Esophagus squamous epithelium (tissue), 5 donors: ENCODE measurements around the gene SPATA33. TPM values are rescaled to one million over a fixed set of nuclear protein-coding genes. Genes with fewer than 3 reads are reported as not detected.

Experiments used
- DNase-seq: peaks from one replicate; lab custom pipeline; 2025; lab: John Stamatoyannopoulos, UW
- H3K27ac ChIP-seq, 4 donors: fragments of 200-600 bp; sonication (generic); one replicate each; pipeline ENCODE4 v1.5.1; 2016 to 2019; ENCODE audit warnings: mild to moderate bottlenecking in 1 of 4
- H3K27me3 ChIP-seq, 4 donors: fragments of 200-600 bp; sonication (generic); 1 replicate in 3 of 4; 2 replicates in 1 of 4; pipeline versions ENCODE4 v1.5.1 to v1.6.0; 2017 to 2021; ENCODE audit warnings: antibody characterized with exemption in 1 of 4
- H3K36me3 ChIP-seq, 3 donors: fragments of 200-600 bp; sonication (generic); one replicate each; pipeline ENCODE4 v1.5.1; 2016 to 2019
- H3K4me1 ChIP-seq, 3 donors: fragments of 200-600 bp; sonication (generic); one replicate each; pipeline ENCODE4 v1.5.1; 2017 to 2019
- H3K4me3 ChIP-seq, 4 donors: fragments of 200-600 bp; sonication (generic); 1 replicate in 3 of 4; 2 replicates in 1 of 4; pipeline ENCODE4 v1.5.1; 2016 to 2019; ENCODE audit warnings: mild to moderate bottlenecking in 2 of 4, moderate library complexity in 1 of 4
- H3K9me3 ChIP-seq, 3 donors: fragments of 200-600 bp; sonication (generic); one replicate each; pipeline ENCODE4 v1.5.1; 2016 to 2019
- CTCF ChIP-seq, 6 experiments: fragments of 450-650 bp in 4 of 6; fragments of 200-600 bp in 2 of 6; sonication (generic) in 2 of 6; IDR thresholded peaks; one replicate each; pipeline ENCODE4 v1.5.1; 2016 to 2019; ENCODE audit warnings: antibody characterized with exemption in 6 of 6, mild to moderate bottlenecking in 4 of 6, moderate library complexity in 4 of 6
- POLR2A ChIP-seq, 4 donors: fragments of 450-650 bp; IDR thresholded peaks; one replicate each; pipeline ENCODE4 v1.6.1; 2017; ENCODE audit warnings: antibody characterized with exemption in 4 of 4, mild to moderate bottlenecking in 4 of 4, moderate library complexity in 3 of 4
- WGBS, 2 donors: methylation state at CpG; one replicate each; pipeline ENCODE4 v1.1.5; 2018; 5-methylcytosine and 5-hydroxymethylcytosine counted together
- intact Hi-C: fragments of 100-400 bp; cut with DNase I; formaldehyde crosslinking; loops from one replicate; pipeline ENCODE4 v1.15.0; 2022
- total RNA-seq, 4 donors: library from RNA; depleted of rRNA; stranded (reverse); fragments of >200 nt; gene quantifications; one replicate each; pipeline ENCODE4 v1.1.0, GENCODE V29; 2016
- donor health status: DM: yes; HTN: yes; CAD: no.

SPATA33 gene
- total RNA-seq, 4 donors from 2014 or later, result 1.8 to 4.9 (median 2.8) TPM

- TF ChIP-seq CTCF (IDR thresholded peaks at IDR 0.05), result no peak
- no peak for TF ChIP-seq POLR2A (IDR thresholded peaks at IDR 0.05)
- no peak for DNase-seq
- H3K36me3 ChIP-seq, result peaks cover 0 to 19% (median 0%) of the 10 kb centered on the region in 3 donors
- no peak overlapping the region for H3K4me3 ChIP-seq
- peaks cover 16 to 41% (median 20%) of the 10 kb centered on the region in 3 donors for H3K4me1 ChIP-seq
- H3K27ac ChIP-seq, result no peak overlapping the region
- intact Hi-C loops, result no loop called here
- no peaks in the 10 kb centered on the region for H3K9me3 ChIP-seq
- WGBS, 2 donors, result 91 to 93% methylated on average over 15 to 19 of the region's 29 CpGs
- peaks cover 0 to 7% (median 0%) of the 10 kb centered on the region in 4 donors for H3K27me3 ChIP-seq
These were observed 59.5 kb downstream of the SPATA33 start for GRCh38 chr16:89716916-89717687.

- intact Hi-C loops, result no loop called here
- Histone ChIP-seq H3K4me3 (no peak overlapping the region), H3K27ac (peak overlapping the region in 1 of 4 donors; percentile 95), H3K9me3 (no peaks in the 10 kb centered on the region), H3K4me1 (peaks cover 19 to 41% (median 20%) of the 10 kb centered on the region in 3 donors), H3K27me3 (peaks cover 0 to under 1% (median 0%) of the 10 kb centered on the region in 4 donors), H3K36me3 (peaks cover 0 to 20% (median 0%) of the 10 kb centered on the region in 3 donors)
- WGBS, 2 donors, result 77 to 80% methylated on average over 17 to 23 of the region's 24 CpGs
- TF ChIP-seq POLR2A (IDR thresholded peaks at IDR 0.05) (no peak), CTCF (IDR thresholded peaks at IDR 0.05) (no peak)
- DNase-seq, result no peak
These were observed 60.3 kb downstream of the SPATA33 start for GRCh38 chr16:89717688-89718505.

Other genes starting within 250 kb of the SPATA33 start
- 10 to 100 TPM; 51.0 to 72.7 (median 66.9) TPM for gene ANKRD11, start 167.3 kb upstream of the SPATA33 start, total RNA-seq
- 100 to 1,000 TPM in 1 of 4 donors, 10 to 100 TPM in 3; 65.0 to 104 (median 84.9) TPM for gene SPG7, start 149.4 kb upstream of the SPATA33 start, total RNA-seq
- gene RPL13, start 97.2 kb upstream of the SPATA33 start, total RNA-seq, result 1,000 to 10,000 TPM; 3,143 to 7,972 (median 4,864) TPM
- 1 to 10 TPM in 3 of 4 donors, under 1 TPM in 1; 0.45 to 2.9 (median 2.1) TPM for gene CPNE7, start 82.1 kb upstream of the SPATA33 start, total RNA-seq
- 1 to 10 TPM in 1 of 4 donors, under 1 TPM in 1, not detected in 2; 0.76 to 4.1 TPM for gene DPEP1, start 44.2 kb upstream of the SPATA33 start, total RNA-seq
- 100 to 1,000 TPM in 2 of 4 donors, 10 to 100 TPM in 2; 83.0 to 116 (median 104) TPM for gene CHMP1A, start 128 bp upstream of the SPATA33 start, total RNA-seq
- 10 to 100 TPM; 21.6 to 45.0 (median 39.3) TPM for gene CDK10, start 28.9 kb downstream of the SPATA33 start, total RNA-seq
- 10 to 100 TPM in 2 of 4 donors, 1 to 10 TPM in 2; 6.1 to 26.1 (median 8.9) TPM for gene SPATA2L, start 43.9 kb downstream of the SPATA33 start, total RNA-seq
- 10 to 100 TPM in 3 of 4 donors, 1 to 10 TPM in 1; 7.1 to 25.0 (median 13.8) TPM for gene VPS9D1, start 63.1 kb downstream of the SPATA33 start, total RNA-seq
- gene ZNF276, start 63.7 kb downstream of the SPATA33 start, total RNA-seq, result 10 to 100 TPM; 18.1 to 43.3 (median 34.1) TPM
- gene FANCA, start 158.8 kb downstream of the SPATA33 start, total RNA-seq, result 10 to 100 TPM in 1 of 4 donors, 1 to 10 TPM in 3; 3.8 to 29.0 (median 6.8) TPM
- gene SPIRE2, start 170.6 kb downstream of the SPATA33 start, total RNA-seq, result 1 to 10 TPM; 3.4 to 9.6 (median 4.3) TPM
- gene TCF25, start 215.8 kb downstream of the SPATA33 start, total RNA-seq, result 100 to 1,000 TPM in 2 of 4 donors, 10 to 100 TPM in 2; 79.7 to 124 (median 101) TPM